ENCODE data around the gene WIPF3.

Gene WIPF3

DNA sequence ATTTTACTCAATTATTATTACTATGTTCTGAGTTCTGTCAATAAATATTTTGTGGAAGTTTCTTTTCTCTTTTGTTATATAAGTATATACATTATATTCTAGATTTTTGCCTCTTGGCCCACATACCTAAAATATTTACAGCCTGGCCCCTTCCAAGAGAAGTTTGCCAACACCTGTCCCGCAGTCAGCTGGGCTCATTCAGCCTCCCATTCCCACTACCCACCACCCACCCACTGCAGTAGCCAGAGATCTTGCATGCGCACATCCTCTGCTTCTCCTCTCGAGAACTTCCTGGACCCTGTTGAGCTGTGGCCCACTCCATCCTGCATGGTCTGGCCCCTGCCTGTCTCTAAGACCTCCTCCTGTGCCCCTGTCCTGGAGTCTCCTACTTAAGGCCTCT, 33.6 kb downstream of the WIPF3 start:
- TF ChIP-seq, protein P1, sequence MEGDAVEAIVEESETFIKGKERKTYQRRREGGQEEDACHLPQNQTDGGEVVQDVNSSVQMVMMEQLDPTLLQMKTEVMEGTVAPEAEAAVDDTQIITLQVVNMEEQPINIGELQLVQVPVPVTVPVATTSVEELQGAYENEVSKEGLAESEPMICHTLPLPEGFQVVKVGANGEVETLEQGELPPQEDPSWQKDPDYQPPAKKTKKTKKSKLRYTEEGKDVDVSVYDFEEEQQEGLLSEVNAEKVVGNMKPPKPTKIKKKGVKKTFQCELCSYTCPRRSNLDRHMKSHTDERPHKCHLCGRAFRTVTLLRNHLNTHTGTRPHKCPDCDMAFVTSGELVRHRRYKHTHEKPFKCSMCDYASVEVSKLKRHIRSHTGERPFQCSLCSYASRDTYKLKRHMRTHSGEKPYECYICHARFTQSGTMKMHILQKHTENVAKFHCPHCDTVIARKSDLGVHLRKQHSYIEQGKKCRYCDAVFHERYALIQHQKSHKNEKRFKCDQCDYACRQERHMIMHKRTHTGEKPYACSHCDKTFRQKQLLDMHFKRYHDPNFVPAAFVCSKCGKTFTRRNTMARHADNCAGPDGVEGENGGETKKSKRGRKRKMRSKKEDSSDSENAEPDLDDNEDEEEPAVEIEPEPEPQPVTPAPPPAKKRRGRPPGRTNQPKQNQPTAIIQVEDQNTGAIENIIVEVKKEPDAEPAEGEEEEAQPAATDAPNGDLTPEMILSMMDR (IDR thresholded peaks at IDR 0.05; ENCODE audit: low read depth, low read length), result no peak
- DNase-seq (ENCODE audit: extremely low read depth, low read depth), result no peak

GRCh38 chr7:29840701-29841100, 34.4 kb downstream of the WIPF3 start:
- DNase-seq (ENCODE audit: extremely low read depth, low read depth), result no peak
- TF ChIP-seq, protein P1 (IDR thresholded peaks at IDR 0.05; ENCODE audit: low read depth, low read length), result no peak

DNA sequence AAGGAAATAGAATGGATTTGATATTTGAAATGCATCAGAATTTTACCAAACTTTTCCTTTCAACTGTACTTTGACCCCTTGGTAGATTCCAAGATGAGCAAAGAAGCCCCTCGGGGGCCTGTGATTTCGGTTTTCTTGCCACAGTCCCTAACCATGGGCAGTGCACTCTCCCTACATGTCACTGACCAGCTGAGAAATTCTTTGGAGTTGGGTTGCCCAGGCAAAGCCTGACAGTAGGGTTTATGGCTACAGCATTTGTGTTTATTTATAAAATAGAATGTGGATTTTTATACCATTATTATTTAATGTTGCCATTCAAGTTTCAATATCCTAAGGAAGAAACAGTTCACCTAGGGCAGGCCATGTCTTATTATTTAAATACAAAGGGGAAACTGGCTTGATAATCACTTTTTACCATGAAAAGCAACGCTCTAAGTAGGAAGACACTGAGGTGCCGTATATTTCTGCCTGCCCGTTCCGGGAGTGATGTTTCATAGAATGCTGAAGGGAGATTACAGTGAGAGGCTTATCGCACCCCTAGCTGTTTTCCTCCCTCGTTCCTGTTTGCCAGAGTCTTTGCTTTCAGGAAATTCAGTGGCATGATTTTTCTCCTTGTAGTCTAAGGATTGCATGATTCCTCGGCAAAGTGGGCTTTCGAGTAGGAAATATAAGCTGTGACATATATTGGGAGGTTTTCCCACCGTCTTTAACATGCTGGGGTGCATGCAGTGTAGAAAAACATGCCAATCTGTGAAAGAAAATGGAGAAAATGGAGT, 35.8 kb downstream of the WIPF3 start:
- TF ChIP-seq, protein P1 (IDR thresholded peaks at IDR 0.05; ENCODE audit: low read depth, low read length), result no peak
- no peak for DNase-seq (ENCODE audit: extremely low read depth, low read depth)

DNA sequence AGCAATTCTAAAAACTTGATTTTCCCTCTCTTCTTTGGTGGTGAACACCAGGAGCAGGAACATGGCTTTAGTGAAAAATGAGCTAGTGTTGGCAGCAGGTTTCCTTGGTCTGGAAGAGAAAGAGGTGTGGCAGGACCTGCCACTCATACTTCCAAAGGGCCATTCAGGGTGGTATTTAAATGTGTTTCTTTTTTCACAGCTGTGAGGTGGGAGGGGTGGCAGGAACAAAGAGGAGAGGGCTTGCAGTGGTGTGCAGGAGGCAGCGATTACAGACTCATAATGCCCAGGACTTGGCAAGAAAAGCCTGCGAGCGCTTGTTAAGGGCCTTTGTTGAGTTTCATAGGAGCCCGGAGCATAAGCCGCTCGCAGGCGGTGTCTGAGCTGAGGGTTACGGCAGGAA, 36.8 kb downstream of the WIPF3 start:
- no peak for DNase-seq (ENCODE audit: extremely low read depth, low read depth)
- TF ChIP-seq, protein P1 (IDR thresholded peaks at IDR 0.05; ENCODE audit: low read depth, low read length), result no peak

DNA sequence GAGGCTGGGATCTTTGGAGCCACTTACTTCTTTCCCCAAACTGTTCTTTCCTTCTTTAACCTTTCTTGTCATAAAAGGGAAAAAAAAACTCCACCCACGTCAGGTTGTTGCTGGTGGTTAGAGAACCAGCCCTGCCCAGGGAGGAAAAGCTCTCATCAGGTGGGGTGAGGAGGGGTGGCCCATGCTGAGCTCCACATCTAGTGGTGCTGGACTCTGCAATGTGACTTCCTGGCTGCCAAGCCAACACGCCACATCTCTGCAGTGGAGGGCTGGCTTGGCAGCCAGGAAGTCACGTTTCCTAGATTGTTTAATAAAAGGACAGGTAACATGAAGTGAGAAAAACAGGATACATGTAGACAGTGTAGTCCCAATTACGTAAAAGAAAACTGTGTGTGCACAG, 37.4 kb downstream of the WIPF3 start:
- TF ChIP-seq, protein P1 (IDR thresholded peaks at IDR 0.05; ENCODE audit: low read depth, low read length), result no peak
- DNase-seq (ENCODE audit: extremely low read depth, low read depth), result no peak

GRCh38 chr7:29844559-29844958, 38.3 kb downstream of the WIPF3 start:
- TF ChIP-seq, protein P1 (IDR thresholded peaks at IDR 0.05; ENCODE audit: low read depth, low read length), result no peak
- DNase-seq (ENCODE audit: extremely low read depth, low read depth), result no peak

DNA sequence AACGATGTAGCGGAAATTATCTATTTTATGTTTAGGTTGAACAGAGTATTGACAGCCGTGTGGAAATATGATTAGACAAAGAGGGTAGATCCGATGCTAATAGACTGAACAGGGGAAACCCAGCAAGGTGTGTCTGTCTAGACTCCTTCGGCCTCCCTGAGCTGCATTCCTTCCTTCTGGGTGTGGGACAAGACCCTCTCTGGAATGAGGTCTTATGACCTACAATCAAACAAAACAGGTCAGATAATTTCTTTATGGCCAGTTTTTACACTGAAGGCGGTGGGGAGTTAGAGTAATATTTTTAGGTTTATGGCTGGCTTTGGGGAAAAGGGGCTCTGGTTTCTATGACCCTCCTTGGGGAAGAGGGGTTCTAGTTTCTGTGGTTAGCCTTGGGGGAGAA, 41.2 kb downstream of the WIPF3 start:
- TF ChIP-seq, protein P1 (IDR thresholded peaks at IDR 0.05; ENCODE audit: low read depth, low read length), result no peak
- DNase-seq (ENCODE audit: extremely low read depth, low read depth), result no peak

Measured in AG09319 (cell line).